Activated gamma-delta T cell treated with Interleukin-2 at 50 U/mL for 16 hours (primary cell): ENCODE measurements around the gene C1QTNF3.
"Not testable (repeated sequence)": the region's sequence is repeated elsewhere in the genome, so short reads cannot be mapped to it uniquely, and the experiment has no call there.

Source experiments
- DNase-seq: peaks from one replicate; pipeline ENCODE4 v3.0.0-alpha.2; 2020

C1QTNF3 gene

GRCh38 chr5:34047774-34048572 is 5.0 kb upstream of the C1QTNF3 start:
- DNase-seq, result no peak

DNA sequence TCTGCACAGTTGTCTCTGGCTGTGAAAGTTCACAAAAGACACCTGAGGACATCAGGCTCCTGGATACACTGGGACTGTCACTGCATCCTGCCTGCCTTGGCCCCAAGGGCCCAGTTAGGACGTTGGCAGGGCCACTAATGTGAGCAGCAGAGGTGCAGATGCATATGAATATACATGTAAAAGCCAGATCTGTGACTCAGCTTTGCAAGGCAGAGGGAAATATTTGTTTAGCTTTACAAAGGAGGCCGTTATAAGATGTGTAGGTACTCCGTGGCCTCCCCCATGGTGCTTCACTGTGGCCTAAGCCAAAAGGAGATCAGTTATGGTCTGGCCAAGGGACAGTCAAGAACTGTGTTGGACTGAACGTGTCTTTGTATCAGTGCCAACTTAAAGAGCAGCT is 4.1 kb upstream of the C1QTNF3 start:
- DNase-seq, result no peak

DNA sequence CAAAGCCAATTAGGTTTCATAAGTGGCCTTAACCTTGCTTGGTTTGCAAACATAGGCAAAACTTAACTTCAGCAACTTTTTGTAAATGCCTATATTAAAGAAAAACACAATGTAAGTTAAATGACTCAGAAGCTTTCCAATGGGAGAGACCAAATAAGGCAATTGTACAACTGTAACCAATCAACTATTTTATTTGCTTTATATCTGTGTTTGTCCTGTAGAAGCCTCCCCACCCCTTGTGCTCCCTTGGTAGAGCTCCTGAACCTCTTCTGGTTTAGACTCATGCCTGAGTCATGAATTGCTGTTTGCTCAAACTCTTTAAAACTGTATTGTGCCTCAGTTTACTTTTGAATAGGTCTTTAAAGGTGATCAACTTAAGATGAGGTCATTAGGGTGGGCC is 3.0 kb upstream of the C1QTNF3 start:
- DNase-seq, result no peak

GRCh38 chr5:34045023-34045422 is 2.0 kb upstream of the C1QTNF3 start:
- DNase-seq, result peak; percentile 8

- DNase-seq, result no peak
Observed at GRCh38 chr5:34042321-34042720, 692 bp downstream of the C1QTNF3 start.

DNA sequence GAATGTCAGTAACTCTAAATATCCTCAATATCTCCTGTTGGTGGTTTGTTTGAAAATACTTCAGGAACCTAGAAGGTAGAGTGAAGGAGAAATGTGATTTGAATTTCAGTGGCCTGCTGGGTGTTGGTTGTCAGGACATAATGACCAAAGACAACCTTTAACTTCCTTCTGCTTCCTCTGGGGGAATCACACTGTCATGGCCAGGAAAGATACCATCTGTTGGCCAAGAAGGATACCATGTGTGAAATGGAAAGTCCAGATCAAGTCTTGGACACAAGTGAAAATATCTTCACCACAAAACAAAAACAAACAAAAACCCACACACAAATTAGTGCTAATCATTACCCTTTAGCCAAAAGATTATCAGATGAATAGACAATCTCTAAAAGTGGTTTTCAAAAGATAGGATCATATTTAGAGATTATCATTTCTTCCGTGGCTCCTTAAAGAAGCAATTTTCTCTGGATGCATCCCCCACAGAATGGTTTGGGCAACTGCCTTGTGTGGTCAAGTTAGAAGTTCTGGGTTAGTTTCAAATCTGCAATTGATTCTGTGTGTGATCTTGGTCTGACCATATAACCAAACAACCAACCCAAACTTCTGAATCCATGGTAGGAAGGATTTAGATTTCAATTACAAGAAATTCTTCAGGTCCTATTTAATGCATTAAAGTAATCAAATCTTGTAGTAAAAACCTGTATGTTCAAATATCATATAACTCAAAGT is 1.6 kb downstream of the C1QTNF3 start:
- DNase-seq, result no peak

- DNase-seq, result no peak
Observed at GRCh38 chr5:34040472-34040871, 2.5 kb downstream of the C1QTNF3 start.

- no peak for DNase-seq
Observed at GRCh38 chr5:34039398-34040157, 3.4 kb downstream of the C1QTNF3 start.

DNA sequence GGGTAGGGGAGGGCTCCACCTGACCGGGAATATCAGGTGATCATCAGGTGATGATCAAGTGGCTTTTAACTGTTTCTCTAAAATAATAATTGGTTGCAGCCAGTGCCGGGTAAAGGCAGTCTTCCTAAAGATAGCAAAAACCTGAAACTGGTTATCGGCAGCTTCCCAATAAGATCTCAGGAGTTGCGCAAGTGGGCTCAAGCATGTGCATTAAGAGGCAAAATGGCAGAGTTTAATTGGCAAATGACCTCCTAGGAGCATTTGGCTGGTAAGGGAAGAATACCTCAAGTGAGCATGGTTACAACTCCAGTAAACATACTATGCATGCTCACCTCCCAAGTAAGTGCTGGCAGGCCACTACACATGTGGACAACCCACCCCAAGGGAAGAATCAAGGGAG is 4.2 kb downstream of the C1QTNF3 start:
- no peak for DNase-seq

DNA sequence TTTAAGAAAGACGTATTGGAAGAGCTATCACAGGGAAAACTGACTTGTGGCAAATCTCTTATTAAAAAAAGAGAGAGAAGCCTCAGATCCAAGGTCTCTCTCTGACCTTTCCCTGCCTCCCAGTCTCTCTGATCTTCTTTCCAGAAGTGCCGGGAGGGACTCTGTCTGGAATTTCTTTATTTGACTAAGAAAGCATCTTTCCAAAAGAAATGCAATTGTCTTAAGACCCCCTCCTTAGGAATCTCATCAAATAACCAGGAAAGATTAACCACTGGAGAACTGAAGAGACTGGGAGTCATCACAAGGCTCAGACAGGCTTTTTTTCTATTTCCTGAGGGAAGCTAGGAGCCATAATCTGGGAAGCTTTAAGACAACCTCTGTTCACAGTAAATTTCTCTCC is 4.6 kb downstream of the C1QTNF3 start:
- DNase-seq, result no peak

DNA sequence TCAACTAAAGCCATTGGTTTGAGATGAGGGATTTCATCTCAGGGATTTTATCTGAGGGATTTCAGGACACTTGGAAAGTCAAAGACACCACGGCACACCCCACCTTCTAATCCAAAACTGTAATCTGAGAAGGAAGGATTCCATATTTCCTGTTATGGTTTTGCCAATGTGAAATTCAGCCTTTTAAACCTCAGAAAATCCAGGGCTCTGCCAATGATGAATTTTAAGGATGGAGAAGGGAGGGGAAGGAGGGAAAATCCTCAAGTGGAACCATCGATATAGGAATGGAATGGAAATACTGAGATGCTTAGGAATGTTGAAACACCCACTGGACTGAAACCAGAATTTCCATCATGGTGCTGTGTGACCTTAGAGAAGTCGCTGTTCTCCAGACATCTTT is 5.3 kb downstream of the C1QTNF3 start:
- DNase-seq, result no peak

DNA sequence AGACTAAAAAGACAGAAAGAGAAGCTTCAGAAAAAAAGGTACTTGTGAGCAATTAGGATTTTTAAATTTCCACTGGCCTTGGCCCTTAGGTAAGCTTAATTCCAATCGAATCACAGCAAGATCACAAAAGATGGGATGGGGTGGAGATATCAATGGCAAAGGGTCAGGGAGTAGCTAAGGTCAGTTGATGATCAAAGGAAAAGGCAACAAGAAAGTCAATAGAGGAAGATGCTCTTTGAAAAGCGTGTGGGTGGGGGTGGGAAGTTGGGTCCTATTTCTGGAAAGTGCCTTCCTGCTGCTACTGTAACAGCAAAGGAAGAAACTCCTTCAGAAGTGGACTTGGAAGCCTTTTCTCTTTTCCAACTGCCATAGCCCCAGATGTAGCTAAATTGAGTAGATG is 7.3 kb downstream of the C1QTNF3 start:
- DNase-seq, result no peak

DNA sequence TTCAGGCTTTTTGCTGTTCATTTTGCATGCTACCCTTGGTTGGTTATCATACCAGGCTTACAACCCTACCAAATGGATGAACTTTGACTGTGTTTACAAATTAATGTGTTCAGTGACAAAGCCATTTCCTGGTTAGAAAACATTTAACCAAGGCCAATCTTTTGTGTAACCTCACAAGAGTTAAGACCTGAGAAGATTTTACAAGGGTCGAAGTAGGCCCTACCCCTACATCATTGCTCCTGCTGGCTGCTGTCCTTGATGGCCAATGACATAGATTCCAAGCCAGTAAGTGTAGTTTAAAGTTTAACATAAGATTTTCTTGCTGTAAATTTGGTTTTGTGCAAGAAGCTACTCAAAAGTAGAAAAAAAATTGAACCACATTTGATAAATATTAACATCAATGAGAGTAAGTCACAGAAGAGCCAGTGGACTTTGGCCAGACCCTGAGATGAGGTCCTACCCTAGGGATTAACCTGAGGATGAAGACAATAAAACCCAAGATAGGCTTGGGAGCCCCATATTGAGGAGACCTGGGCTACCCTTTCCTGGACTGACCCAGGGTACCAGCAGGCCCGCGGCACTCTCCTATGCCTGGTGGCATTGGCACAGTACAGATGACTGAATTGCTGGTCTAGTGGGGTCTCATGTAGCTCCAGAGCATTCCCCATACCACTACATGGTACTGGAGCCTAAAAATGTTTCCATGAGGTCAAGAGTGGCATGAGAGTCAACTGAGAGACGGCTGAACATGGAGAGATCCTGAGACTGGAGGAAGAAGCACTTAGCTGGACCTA is 8.3 kb downstream of the C1QTNF3 start:
- no peak for DNase-seq

DNA sequence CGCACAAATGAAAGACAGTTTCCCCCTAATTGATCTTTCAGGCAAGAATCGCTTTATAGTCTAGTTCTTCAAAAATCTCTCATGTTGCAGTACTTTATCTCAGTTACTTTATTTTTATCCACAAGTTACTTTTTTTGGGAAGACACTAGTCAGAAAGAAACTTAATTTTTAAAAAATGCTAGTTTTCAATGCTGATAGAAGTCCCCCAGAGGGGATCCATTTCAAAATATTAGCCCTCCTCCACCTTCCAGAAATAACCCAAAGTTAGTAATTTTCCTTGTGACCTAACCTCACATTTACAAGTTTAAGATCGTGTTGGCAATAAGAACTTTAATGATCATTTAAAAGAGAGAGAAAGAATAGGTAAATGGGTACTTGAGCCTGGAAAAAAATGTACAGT is 11.0 kb downstream of the C1QTNF3 start:
- no peak for DNase-seq

- DNase-seq, result no peak
Observed at GRCh38 chr5:34031117-34031516, 11.9 kb downstream of the C1QTNF3 start.

DNA sequence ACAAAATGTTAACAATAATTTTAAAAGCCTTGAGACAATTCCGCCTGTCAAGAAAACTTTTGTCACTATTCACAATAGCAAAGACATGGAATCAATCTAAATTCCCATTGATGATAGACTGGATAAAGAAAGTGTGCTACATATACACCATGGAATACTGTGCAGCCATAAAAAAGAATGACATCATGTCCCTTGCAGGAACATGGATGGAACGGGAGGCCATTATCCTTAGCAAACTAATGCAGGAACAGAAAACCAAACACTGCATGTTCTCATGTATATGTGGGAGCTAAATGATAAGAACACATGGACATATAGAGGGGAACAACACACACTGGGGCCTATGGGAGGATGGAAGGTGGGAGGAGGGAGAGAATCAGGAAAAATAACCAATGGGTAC is 12.4 kb downstream of the C1QTNF3 start:
- DNase-seq, result not testable (repeated sequence)

GRCh38 chr5:34030048-34030447 is 13.0 kb downstream of the C1QTNF3 start:
- no peak for DNase-seq

DNA sequence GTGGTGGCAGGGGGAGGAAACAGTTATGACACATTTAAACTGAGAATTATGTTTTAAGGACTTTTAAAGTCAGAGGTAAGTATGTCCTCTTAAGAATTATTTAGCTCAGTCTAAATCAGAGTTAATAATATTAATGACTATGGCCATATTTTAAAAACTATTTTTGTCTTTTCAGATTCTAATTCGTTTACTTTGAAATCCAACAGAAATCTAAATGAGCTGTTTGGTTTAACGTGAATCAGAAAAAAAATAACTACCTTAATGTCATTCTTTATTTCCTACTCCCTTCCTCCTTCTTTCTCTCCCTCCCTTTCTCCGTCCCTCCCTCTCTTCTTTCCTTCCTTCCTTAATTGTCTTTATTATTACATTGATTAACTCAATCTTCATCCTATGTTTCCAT is 14.7 kb downstream of the C1QTNF3 start:
- DNase-seq, result no peak

DNA sequence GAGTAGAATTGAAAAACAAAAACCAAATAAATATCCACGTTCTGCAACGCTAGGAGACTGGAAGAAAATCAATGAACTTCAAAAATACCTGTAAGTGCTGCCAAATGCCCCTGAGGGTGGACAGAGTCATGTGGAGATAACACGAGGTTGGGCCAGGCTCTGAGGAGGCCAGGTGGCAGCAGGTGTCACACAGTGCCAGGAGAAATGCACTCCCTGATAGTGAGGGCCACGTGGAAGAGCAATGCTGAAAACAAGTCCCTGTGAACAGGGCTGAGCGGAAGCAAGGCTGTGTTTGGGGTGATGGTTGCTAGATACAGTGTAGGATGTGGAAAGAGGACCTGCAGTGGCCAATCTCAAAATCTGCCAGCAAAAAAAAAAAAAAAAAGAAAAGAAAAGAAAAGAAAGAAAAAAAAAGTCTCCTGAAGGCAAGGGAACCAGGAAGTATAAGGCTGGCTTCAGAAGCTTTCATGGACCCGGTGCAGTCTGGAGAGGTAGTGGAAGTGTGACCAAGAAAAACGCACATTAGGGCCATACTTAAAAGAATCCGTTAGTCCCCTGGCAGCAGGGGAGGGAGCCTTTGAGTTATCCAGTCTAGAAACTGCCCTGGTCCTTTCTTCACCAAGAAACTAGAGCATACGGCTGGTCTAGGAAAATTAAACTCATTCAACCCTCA is 16.8 kb downstream of the C1QTNF3 start:
- no peak for DNase-seq

GRCh38 chr5:34022121-34022705 is 20.8 kb downstream of the C1QTNF3 start:
- DNase-seq, result no peak

- DNase-seq, result no peak
Observed at GRCh38 chr5:34021334-34021733, 21.7 kb downstream of the C1QTNF3 start.

- no peak for DNase-seq
Observed at GRCh38 chr5:34020726-34021125, 22.3 kb downstream of the C1QTNF3 start.
